GM21576 (cell line): ENCODE measurements around the gene CHID1.
A peak's percentile ranks its signal among the peaks of the same experiment; 100 is the strongest.

Experiments
- ATAC-seq: cut with Tn5 transposase; IDR thresholded peaks from one replicate; pipeline ENCODE4 v1.9.1; 2021; ENCODE audit warnings: mild to moderate bottlenecking, moderate library complexity; ENCODE audit not compliant: unreplicated experiment

Gene CHID1

GRCh38 chr11:910589-911030 lies at the start of gene CHID1:
Gene CHID1 (minus strand): TSS chr11:910810. CDS start chr11:904816, 5,994 bp downstream.
- peak; percentile 84 for ATAC-seq

- ATAC-seq, result no peak
Observed at GRCh38 chr11:959608-960007, 49.0 kb upstream of the CHID1 start.

- no peak for ATAC-seq
Observed at GRCh38 chr11:959027-959426, 48.4 kb upstream of the CHID1 start.

GRCh38 chr11:958101-958500 lies 47.5 kb upstream of the CHID1 start:
- no peak for ATAC-seq

- no peak for ATAC-seq
Observed at GRCh38 chr11:957212-957920, 46.8 kb upstream of the CHID1 start.

- no peak for ATAC-seq
Observed at GRCh38 chr11:955154-956063, 44.8 kb upstream of the CHID1 start.

GRCh38 chr11:954392-955153 lies 44.0 kb upstream of the CHID1 start:
- ATAC-seq, result no peak

GRCh38 chr11:953512-953911 lies 42.9 kb upstream of the CHID1 start:
- no peak for ATAC-seq

GRCh38 chr11:952406-953385 lies 42.1 kb upstream of the CHID1 start:
- no peak for ATAC-seq

GRCh38 chr11:951507-951906 lies 40.9 kb upstream of the CHID1 start:
- no peak for ATAC-seq

- no peak for ATAC-seq
Observed at GRCh38 chr11:947744-948143, 37.1 kb upstream of the CHID1 start.

GRCh38 chr11:945986-946385 lies 35.4 kb upstream of the CHID1 start:
- no peak for ATAC-seq

GRCh38 chr11:944711-945470 lies 34.3 kb upstream of the CHID1 start:
- no peak for ATAC-seq

GRCh38 chr11:942823-943222 lies 32.2 kb upstream of the CHID1 start:
- ATAC-seq, result no peak

GRCh38 chr11:940496-941135 lies 30.0 kb upstream of the CHID1 start:
- no peak for ATAC-seq

GRCh38 chr11:937841-938261 lies 27.2 kb upstream of the CHID1 start:
- no peak for ATAC-seq

GRCh38 chr11:936199-936598 lies 25.6 kb upstream of the CHID1 start:
- no peak for ATAC-seq

- ATAC-seq, result no peak
Observed at GRCh38 chr11:934527-934926, 23.9 kb upstream of the CHID1 start.

- ATAC-seq, result no peak
Observed at GRCh38 chr11:933936-934335, 23.3 kb upstream of the CHID1 start.
